ENCODE data around the gene GRK3.

GRK3 gene

DNA sequence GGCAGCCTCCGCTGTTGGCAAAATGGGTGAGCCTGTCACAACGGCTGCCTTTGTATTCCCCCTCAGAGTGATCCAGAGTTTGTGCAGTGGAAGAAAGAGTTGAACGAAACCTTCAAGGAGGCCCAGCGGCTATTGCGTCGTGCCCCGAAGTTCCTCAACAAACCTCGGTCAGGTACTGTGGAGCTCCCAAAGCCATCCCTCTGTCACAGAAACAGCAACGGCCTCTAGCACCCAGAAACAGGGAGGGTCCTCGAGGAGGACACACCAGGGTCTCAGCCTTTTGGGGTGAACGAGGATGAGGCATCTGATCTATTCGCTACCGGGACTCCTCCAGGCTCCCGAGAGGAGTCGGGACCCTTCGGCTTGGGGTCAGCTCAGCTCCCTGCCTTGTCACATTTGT, 157.7 kb downstream of the GRK3 start:
- DNase-seq (ENCODE audit: low read depth in 2 of 2, low spot score in 1 of 2), result no peak

DNA sequence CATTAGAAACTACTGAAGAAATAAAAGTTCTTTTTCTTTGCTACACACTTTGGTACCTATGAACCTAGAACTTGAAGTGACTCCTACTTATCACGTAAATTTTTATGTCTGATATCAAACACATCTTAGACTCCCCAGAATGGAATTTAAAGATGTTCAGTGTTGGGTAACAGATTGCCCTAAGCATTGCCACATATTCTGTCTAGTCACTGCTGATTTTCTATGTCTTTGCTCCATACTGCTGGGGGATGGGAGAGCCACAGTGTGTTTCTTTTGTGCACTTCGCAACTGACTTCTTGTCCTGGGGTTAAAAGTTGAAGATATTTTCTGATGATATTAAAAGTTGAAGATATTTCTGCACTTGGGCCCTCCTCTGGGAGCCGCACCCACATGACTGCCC, 158.2 kb downstream of the GRK3 start:
- DNase-seq (ENCODE audit: low read depth in 2 of 2, low spot score in 1 of 2), result no peak

DNA sequence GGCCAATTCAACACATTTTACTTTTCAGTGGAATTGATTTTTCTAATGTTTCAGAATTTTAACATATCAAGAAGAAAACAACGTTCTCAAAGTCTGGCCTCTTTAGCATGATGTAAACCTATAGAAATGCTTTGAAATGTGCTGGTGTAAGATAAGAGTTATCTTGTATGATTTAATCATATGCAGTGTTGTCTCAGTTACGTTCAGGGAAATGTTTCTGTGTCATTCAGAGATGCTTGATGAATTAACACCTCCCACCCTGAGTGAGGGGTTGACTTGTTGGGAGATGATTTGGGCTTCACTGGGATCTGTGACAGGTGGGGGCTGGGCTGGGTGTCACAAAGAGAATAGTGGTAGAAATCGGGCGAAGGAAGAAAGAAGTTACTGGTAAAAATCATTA, 161.8 kb downstream of the GRK3 start:
- no peak for DNase-seq (ENCODE audit: low read depth in 2 of 2, low spot score in 1 of 2)

DNA sequence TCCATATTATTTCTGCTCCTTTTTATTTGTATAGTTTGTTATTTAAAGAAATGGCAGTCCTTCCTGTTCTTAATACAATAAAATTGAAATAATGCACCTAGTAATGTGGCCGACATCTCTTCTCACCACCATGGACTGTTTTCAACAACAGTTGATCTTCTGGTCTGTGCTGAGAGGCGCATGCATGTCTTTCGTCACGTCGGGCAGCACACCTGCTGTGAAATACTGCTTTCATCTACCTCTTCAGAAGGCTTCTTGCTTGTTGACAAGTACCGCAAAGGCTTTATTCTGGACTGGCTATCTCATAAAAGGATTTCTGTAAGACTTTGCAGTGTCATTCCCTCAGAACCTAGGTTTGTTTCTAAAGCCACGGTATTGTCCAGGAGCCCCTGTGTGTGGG, 163.6 kb downstream of the GRK3 start:
- DNase-seq (ENCODE audit: low read depth in 2 of 2, low spot score in 1 of 2), result no peak

DNA sequence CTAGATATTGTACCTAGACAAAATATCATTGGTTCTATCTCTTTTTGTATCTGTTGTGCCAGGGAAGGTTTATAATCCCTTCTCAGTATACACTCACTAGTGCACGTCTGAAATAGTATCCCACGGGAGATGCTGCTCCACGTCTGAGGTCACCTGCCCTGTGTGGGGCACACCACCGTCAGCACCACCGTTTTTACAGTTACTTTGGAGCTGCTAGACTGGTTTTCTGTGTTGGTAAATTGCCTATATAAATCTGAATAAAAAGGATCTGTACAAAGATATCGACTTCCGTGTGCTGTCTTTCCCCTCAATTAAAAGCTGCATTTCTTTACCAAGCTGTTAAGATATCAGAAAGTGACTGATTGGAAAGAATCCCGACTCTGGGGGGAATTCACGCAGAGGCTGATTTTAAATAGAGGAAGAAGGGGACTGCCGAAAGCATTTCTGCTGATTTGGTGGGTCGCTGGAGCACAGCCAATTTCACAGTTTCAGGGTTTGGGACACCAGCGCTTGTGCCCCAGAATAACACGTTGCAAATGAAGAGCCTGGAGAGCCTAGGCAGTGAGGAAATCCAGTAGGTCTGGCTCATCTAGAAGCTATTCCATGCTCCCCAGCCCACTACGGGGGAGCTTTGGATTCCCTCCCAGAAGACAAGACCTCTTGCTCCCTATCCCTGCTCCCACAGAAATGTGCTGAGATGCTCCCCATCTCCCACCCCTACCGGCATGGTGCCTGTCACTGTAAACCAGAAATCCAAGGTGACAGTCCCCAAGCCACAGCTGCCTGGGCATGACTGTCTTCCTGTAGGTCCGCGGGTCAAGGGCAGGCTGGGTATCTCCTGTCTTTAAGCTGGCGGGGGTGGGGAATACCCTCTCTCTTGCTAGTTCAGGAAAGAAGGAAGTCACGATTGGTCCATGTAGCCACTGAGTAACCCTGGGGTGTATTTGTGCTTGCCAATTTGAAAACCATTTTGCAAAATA, 164.8 kb downstream of the GRK3 start:
- no peak for DNase-seq (ENCODE audit: low read depth in 2 of 2, low spot score in 1 of 2)

DNA sequence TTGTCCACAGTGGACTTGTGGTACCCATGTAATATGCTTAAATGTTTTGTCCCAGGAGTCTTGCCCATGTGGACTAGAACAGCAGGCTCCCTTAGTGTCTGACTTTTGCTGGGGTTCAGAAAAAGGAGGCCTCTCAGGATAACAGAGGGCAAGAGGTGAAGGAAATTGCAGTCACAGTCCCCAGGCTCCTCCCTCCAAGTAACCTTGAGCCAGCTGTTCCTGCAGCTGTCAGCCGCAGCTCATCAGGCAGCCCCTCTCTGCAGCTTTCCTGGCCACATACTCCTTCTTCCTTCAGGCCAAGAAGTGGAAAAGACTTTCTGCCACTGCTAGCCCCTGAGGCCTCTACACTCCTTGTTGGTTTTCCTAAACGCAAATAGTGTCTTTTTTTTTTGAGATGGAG, 171.2 kb downstream of the GRK3 start:
- DNase-seq (ENCODE audit: low read depth in 2 of 2, low spot score in 1 of 2), result no peak

DNA sequence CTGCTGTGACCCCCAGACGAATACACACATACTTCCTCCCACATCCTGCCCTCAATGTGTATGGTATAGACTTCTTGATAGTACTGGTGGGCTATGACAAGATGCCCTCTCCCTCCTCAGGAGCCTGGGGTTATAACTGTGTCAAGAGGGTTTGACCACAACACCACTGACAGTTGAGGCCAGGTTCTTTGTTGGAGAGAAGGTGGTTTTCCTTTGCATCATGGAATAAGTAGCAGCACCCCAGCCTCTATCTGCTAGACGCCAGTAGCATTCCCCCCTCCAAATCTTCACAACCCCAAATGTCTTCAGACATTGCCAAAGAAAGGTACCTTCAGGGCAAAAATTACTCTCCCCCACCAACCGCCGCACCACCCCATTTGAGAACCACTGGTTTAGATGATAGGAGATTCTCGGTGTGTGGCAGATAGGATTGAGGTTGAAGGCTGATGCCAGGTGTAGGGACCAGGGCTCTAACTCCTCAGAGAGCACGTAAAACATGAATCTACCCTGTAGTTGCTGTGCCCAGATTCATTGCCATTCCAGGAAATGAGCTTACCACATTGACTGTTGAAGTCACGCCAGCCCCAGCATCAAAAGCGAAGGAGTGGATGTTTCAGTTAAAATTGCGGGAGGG, 172.0 kb downstream of the GRK3 start:
- no peak for DNase-seq (ENCODE audit: low read depth in 2 of 2, low spot score in 1 of 2)

DNA sequence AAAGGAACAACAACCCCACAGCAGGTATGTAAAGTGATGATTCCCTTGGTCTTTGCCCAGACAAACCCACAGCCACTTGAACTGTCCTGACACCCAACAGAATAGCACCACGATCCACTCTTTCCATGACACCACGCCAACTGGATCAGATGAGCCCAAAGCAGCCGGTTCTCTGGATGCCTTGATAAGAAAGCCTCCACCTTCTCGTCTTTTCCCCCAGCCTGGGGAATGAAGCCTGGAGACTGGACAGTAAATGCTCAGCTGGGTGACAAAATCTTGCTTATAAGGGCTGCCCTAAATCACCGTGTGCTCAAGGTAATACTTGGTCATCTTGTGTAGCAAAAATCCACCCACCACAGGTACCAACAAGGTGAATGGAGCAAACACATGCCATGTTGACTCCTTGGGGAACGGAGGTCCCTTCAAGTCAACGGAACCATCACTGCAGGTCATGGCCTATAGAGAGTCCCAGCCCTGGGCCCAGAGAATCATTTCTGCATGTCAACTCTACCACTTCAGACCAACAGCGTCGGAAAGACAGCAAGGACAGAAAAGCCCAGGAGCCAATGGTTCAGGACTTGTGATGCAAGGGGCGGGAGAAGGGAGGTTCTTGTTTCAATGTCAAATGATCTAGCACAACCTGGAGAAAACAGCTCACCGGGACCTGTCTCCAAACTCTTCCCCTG, 175.3 kb downstream of the GRK3 start:
- no peak for DNase-seq (ENCODE audit: low read depth in 2 of 2, low spot score in 1 of 2)

DNA sequence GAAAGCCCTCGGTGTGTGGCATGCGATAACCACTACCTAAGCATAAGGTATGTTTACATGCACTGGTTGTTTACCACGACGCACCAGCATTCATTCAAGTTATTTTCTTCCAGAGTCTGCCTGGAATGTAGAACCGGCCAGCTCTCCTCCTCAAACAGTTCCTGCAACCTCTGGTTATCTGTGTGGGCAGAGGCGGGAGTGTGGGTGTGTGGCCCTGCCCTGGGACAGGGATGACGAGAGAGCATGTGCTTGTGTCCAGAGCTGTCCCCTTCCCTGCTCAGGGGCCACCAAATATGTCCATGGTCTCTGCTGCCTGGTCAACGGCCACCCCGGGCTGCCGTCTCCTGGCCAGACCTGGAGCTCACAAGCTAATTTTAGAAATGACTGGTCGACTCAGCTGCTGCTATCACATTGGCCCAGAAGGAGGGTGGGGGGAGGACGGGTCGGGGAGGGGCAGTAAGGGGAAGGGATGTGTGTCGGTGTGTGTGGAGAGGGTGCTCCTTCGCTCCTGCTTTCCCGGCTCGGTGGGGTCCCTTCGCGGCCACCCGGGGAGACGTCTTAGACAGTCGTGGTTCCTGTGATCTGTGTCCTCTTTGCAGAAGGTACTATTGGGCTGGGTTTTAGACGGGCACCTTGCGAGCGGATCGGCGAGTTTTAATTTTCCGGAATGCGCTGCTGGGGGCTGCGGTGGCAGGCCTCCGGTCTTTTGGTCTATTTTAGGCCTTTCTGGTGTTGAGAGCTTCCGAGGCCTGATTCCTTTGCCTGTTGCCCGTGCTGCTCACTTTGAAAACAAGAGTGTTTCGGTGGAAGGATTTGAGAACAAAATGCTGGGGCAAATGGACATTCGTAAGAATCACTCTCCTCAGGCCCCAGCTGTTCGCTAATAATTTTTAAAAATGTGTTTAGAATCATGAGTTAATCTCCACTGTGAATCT, 177.5 kb downstream of the GRK3 start, which contains the start of gene MYO18B:
TSS of gene MYO18B (plus strand) at position 497 of the 935 bp plus-strand sequence. CDS start 18,905 bp downstream, outside the sequence.
- DNase-seq (ENCODE audit: low read depth in 2 of 2, low spot score in 1 of 2), result no peak

DNA sequence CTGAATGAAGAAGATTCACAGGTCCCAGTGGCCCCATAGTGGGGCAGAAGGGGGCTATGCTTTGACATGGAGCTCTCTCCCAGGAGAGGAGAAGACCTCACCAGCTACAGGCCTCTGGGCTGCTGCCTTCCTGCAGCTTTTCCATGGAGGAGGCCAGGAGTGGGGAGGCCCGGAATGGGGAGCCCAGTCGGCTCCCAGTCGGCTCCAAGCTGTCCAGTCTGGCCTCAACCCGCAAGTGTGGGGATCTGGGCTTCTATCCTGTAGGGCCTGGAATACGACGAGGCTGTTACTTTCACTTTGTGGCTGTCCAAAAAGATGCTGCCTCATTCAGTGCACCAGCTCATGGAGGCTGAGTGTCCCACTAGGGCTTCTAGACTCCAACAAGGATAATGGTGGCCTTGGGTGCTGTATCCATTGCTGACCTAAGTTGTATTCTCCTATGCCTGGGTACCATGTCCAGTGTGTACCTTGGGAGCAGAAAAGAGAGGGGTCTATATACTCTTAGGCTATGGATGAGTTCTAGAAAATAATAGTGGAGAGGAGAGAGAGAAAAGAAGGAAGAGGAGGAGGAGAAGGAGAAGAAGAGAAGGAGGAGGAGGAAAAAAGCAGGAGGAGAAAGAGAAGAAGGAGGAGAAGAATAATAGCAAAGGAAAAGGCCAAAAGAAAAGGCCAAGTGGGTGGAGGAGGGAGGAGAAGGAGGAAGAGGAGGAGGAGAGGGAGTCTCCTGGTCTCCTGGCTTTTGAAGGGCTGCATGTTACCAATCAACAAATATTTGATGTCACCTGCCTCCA, 178.6 kb downstream of the GRK3 start:
- no peak for DNase-seq (ENCODE audit: low read depth in 2 of 2, low spot score in 1 of 2)

DNA sequence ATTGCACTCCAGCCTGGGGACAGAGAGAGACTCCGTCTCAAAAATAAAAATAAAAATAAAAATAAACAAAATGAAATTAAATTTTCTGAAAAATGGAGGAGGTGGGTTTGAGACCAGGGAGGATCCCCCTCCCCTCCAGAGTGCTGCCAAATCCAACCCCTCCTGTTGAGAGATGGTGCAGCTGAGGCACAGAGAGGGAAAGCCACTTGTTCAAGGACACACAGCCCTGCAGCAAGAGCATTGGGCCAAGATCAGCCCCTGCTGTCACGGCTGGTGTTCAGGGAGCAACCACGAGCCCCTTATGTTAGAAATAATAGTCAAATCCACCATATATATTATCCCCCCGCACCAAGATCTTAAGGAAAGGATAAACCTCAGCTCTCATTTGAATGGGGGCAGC, 180.2 kb downstream of the GRK3 start:
- DNase-seq (ENCODE audit: low read depth in 2 of 2, low spot score in 1 of 2), result no peak

DNA sequence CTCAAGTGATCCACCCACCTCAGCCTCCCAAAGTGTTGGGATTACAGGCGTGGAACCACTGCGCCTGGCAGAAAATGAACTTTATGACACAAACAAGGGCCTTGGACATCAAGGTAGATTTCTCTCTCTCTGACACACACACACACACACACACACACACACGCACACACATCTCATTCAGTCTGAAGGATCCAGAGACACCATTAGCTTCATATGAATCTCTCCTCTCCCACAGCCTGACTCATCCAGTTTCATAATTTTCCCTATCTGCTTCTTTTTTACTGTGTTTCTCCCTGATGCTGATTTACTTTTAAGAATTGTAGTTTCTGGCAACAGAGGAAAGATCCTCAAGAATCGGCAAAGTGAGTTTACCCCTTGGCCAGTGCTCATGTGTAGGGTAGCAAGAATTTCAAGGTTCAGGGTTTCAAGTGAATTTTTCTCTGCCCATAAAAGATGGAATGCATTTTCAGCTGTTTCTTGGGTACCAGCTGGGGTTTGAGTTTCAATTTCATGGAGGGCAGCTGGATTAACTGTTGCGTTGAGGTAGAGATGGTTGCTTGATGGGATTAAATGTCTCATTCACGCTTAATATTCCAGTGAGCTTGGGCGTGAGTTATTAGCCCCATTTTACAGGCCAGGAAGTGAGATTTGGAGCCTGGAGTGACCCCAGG, 181.0 kb downstream of the GRK3 start:
- DNase-seq (ENCODE audit: low read depth in 2 of 2, low spot score in 1 of 2), result no peak

DNA sequence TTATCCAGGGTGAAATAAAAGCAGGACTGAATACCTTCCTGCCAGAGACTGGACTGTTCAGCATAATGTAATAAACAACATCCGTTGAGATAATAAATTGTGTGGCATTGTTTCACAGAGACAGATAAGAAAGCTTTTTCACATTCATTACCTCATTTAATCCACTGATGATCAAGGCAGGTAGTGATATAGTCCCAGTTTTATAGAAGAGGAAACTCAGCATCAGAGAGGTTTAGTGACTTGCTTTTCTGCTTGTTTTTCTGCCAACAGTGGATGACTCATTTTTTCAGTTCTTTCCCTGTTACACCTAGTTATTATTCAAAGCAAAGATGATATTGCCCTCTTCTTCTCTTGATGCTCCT, 181.5 kb downstream of the GRK3 start:
- DNase-seq (ENCODE audit: low read depth in 2 of 2, low spot score in 1 of 2), result no peak

DNA sequence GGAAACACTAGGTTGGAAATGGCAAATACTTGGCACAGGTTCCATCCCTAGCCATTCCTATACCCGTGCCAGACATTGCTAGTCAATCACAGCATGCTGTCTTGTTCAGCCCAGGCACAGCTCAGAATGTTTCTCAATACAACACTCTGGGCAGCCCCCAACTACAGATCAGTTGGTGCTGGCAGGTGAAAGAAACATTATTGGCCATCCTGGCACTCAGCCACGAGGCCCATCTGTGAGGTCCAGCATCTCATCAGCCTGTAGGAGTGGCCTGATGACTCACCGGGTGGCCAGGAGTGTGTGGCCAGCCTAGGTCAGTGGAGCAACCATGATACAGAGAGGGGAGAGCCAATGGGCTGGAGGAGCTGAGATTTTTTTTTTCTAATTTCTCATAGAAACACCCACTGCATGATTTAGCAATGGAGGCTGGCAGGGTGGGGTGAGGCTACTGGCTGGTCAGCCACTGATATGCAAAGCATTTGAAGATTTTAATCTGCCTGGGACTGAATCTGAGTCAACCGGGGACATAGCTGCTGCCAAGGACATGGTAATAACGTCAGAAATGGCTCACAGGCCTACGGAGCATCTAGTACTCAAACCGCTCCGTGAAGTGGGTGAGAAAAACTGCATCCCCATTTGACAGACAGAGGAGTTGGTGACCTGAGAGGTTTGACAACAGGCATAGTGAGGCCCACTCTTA, 182.9 kb downstream of the GRK3 start:
- DNase-seq (ENCODE audit: low read depth in 2 of 2, low spot score in 1 of 2), result no peak

DNA sequence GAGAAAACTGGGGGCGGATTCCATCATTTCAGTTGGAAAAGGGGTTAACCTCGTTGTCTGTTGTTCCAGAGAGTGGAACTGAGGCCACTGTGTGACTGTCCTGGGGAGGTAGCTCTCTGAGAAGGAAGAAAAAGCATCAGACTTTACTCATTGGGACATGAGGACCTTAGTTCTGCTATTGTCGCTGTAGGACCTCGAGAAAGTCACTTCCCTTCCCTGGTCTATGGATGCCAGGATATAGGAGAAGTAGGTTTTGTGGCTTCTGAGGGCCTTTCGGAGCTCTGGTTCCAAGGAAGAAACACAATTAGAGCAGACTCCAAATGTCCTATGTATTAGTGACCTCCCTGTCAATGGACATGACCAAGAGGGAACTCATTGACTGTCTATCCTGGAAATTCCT, 183.7 kb downstream of the GRK3 start:
- no peak for DNase-seq (ENCODE audit: low read depth in 2 of 2, low spot score in 1 of 2)

DNA sequence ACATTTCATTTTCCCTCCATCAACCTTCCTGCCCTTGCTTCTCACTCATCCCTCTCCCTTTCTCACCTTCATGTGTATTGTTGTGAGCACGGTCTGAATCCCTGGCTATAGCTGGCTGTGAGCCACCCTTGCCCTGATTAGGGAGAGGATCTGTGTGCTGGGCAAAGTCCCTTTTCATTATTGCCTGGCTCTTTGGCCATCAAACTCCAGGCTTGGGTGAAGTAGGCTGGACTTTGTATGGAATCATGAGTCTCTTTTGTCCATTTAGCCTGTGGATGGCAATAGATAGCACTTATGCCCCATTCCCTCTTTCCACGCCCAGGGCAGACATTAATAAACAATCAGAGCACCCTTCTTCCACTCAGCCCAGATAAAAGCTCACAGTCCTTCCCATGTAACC, 184.2 kb downstream of the GRK3 start:
- DNase-seq (ENCODE audit: low read depth in 2 of 2, low spot score in 1 of 2), result no peak

DNA sequence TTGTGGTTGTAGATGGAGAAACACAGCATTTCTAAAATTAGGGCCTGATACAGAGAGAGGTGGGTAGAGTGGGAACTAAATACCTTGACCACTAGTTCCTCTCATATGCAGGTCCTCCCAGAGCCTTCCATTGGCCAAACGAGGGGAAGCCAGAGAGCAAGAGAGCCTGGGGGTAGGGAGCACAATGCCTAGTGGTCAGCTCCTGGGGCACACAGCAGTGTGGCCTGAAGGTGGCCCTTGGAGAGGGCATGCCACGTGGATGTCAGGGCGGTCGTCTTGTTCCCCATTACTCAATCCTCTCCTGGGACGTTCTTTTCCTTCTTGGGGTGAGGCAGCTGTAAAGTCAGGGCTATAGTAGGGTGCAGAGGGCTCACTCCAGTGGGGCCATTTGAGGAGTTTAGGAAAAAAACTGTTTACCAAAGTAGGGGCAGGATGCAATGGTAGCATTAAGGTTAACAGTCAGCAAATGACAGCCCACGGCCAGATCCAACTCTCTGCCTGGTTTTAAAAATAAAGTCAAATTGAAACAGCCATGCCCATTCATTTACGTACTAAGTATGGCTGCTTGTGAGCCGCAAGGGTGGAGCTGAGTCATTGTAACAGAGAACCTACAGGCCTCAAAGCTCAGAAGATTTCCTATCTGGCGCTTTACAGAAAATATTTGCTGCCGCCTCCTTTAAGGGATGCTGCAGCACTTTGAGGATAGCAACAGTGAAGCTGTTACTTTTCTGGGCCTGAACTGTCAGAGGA, 185.1 kb downstream of the GRK3 start:
- DNase-seq (ENCODE audit: low read depth in 2 of 2, low spot score in 1 of 2), result no peak

DNA sequence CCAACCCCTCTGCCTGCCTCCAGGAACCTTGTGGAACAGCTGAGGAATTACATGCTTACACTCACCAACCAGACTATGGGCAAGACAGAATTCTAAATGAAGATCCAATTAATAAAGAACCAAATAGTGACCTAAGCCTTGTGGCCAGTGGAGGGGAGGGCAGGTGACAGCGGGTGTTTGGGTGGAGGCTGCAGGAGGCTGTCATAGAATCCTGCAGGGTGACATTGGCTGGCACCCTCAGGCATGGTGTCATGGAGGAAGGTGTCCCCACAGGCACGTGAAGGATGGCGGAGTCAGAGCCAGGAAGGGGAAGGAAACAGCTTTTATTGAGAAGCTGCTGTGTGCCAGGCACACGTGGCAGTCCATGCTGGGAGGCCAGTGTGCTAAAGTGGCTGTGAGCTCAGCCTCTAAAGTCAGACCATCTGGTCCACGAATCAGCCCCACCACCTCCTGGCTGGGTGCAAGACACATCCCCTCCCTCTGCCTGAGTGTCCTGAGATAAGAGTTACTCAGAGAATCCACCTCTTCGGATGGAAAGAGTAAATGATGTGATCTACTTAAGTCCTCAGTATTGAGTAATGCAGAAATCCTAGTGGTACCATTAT, 186.2 kb downstream of the GRK3 start:
- no peak for DNase-seq (ENCODE audit: low read depth in 2 of 2, low spot score in 1 of 2)

Data from stimulated activated CD8-positive, alpha-beta memory T cell treated with anti-CD3 and anti-CD28 coated beads, Interleukin-4, amount 100 ng/mL, for 1 hour (primary cell).